Stimulated activated CD4-positive, alpha-beta T cell treated with anti-CD3 and anti-CD28 coated beads, Interleukin-15, amount 100 ng/mL, for 24 hours (primary cell): Measurements from ENCODE around the gene DDX11.
A peak's percentile ranks its signal among the peaks of the same experiment; 100 is the strongest.
"Not testable (repeated sequence)": the region's sequence is repeated elsewhere in the genome, so short reads cannot be mapped to it uniquely, and the experiment has no call there.

ENCODE experiments used
- DNase-seq: peaks from one replicate; pipeline ENCODE4 v3.0.0-alpha.2; 2020

Gene DDX11

DNA sequence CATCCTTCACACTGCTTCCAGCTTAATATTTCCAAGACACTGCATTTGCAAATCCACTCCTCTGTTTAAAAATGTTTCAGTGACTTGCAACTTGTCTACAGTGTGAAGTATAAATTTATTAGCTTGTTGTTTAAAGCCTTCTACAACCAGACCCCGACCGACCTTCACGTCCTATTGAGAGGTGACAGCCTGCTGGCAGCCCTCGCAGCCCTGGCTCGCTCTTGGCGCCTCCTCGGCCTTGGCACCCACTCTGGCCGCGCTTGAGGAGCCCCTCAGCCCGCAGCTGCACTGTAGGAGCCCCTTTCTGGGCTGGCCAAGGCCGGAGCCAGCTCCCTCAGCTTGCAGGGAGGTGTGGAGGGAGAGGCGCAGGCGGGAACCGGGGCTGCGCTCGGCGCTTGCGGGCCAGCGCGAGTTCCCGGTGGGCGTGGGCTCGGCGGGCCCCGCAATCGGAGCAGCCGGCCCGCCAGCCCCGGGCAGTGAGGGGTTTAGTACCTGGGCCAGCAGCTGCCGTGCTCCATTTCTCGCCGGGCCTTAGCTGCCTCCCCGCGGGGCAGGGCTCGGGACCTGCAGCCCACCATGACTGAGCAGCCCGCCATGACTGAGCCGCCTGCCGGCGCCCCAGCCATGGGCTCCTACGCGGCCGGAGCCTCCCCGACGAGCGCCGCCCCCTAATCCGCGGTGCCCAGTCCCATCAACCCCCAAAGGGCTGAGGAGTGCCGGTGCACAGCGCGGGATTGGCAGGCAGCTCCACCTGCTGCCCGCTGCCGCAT lies 2.5 kb upstream of the DDX11 start:
- DNase-seq = not testable (repeated sequence)

DNA sequence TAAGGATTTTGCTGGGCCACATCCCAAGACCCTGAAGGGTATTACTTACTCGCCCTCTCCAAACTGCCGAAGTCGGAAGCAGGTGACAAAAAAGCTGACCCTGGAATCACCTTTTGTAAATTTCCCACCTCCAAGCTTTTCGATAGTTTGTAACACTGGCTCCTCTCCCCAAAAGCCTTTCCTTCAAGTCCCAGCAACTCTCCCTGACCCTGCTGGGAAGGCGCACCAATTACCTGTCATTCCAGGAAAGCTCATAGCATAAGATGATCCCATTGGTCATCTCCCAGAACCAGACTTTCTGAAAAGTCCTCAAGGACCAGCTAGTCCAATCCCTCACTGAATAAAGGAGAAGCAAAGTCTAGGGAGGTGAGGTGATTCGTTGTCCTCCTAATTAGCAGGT lies 698 bp upstream of the DDX11 start:
- not testable (repeated sequence) for DNase-seq

GRCh38 chr12:31074333-31074874 lies 744 bp downstream of the DDX11 start:
- DNase-seq = peak; percentile 36

- not testable (repeated sequence) for DNase-seq
These were observed 2.5 kb downstream of the DDX11 start for GRCh38 chr12:31076150-31076549.

DNA sequence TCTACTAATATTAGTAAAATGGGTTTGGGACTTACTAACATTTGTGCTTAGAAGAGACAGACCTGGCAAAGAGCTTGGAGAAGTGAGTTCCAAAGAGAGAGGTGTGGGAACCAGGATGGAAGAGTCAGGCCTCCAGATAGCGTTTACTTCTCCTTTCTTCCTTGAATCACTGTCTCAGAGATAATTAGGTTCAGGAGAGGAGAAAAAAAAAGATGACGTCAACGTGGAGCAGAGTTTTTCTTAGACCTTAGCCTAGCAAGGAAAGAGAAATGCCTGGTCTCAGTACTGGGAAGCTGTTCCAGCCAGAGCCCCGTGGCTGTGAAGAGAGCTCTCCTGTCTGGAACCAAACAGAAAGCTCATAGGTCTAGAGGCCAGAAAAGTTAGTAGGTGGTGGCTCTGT lies 3.4 kb downstream of the DDX11 start:
- not testable (repeated sequence) for DNase-seq

DNA sequence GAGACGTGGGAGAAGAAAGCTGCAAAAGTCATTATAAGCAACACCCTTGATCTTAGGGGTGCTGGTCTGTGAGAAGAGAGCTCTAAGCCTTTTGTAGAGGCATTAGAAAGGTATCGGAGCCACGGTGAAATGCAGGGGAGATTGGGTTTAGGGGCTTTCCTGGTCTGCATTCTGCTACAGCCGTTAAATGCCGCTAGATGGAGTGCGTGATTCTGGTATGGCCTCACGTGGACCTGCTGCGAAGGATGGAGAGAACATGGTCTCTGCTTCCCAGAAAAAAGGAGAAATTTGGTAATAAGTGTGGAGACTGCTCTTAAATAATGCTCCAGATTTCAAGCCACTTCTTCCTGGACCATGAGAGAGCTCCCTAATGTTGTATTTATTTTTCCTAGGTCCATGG lies 4.3 kb downstream of the DDX11 start:
- DNase-seq = not testable (repeated sequence)

DNA sequence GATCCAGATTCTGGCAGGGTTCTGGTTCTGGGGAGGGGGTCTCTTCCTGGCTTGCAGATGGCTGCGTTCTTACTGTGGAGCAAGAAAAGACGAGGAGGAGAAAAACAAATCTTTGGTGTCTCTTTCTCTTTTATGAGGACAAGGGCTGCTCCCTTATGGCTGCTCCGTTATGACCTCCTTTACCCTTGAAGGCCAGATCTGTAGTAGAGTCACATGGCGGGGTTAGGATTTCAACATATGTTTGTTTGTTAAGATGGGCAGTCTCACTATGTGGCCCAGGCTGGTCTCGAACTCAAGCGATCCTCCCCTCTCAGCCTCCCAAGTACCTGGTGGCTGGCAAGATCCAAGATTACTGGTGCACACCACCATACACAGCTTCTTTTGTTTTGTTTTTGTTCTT lies 5.8 kb downstream of the DDX11 start:
- not testable (repeated sequence) for DNase-seq

DNA sequence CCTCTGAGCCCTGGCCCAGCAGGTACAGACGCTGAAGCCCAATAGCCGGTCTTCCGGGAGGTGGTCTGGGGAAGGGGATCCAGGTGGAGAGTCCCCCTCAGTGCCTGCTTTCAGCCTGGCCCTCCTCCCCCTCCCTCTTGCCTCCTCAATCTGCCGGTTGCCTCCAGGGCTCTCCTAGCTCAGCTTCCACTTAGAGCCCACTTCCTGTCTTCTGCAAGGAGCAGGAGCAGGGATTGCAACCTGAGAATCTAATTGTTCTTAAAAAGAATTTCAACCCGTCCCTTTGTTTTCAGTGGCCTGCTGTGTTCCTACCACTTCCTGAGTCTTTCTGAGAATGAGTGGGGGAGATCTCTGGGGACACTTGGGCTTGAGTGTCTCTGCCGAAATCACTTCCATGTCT lies 6.6 kb downstream of the DDX11 start:
- DNase-seq = not testable (repeated sequence)

DNA sequence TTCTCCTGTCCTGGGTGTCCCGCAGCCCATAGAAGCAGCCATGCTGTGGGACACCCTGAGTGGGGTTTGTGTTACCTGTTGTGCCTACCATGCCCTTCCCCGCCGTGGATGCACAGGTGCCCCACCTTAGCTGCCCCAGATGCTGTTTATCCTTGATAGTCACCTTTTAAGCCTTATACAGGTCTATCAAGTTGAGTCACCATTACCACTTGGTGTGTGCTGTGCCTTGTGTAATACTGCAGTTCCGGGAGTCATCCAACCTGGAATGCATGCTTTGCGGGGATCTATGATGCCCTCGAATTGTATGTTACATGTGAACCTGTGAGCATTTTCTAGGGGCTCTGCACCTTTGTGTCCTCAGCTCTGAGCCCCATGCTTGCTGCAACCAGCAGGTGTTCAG lies 7.6 kb downstream of the DDX11 start:
- not testable (repeated sequence) for DNase-seq

DNA sequence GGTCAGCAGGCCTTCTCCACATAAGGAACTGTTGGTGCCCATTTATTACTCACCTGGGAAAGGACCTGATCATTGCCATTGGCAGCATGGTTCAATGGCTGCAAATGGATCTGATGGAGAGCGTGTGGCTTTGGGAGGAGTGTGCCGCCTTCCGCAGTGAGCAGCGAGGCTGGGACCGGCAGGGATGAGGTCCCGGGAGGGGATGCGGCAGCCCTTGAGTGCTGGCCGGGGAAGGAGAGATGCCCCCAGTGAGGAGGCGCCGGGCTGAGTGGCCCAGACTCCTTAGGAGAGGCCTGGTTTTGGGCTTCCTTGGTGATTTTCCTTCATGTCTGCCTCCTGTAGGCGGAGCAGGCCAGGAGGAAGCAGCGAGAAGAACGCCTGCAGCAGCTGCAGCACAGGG lies 10.6 kb downstream of the DDX11 start:
- not testable (repeated sequence) for DNase-seq

DNA sequence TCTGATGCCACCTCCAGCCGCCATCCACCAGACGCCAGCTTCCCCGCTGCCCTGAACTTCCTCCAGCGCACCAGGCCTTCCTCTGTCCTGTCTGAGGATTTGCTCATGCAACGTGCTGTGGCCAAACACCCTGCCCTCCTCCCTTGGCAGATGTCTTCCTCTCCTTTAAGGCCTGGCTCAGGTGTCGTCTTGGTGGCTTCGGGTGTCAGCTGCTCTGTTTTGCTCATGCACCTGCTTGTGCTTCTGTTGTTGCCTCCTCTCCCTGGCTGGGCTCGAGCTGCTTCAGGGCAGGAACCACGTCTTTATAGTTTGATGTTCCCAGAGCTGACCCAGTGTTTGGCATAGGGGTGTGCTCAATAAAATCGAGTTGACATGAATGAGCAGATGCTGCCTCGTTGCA lies 12.4 kb downstream of the DDX11 start:
- DNase-seq = not testable (repeated sequence)

DNA sequence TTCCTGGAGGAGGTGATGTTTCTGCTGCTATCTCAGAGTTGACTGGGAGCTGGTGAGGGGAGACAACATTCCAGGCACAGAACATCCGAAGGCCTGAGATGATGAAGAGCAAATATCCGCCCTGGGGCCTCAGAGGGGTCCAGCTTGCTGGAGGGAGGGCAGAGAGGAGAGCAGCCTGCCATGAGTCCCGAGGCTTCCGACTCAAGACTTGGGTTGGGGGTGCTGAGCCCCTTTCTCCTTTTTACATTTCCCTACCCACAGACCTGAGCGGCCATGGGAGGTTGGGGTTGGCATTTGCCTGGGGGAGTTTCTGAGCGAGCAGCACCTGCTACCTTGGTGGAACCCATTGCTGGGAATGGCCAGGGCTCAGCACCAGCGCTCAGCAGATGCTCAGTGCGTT lies 13.8 kb downstream of the DDX11 start:
- not testable (repeated sequence) for DNase-seq

DNA sequence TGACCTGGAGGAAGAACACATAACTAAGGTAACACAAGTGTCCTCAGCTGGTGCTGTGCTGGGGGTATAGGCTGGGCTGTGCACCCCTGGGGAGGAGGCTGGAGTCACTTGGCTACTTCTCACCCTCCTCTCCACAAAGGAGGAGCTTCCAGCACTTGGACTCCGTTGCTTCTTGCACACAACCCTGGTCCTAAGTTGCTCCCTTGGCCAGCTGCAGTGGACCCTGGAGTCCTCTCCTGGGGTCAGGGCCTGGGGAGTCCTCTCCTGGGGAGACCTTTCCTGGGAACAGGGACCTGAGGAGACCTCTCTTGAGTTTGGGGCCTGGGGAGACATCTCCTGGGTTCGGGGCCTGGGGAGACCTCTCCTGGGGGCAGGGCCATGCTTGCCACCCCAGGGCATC lies 14.3 kb downstream of the DDX11 start:
- DNase-seq = not testable (repeated sequence)

DNA sequence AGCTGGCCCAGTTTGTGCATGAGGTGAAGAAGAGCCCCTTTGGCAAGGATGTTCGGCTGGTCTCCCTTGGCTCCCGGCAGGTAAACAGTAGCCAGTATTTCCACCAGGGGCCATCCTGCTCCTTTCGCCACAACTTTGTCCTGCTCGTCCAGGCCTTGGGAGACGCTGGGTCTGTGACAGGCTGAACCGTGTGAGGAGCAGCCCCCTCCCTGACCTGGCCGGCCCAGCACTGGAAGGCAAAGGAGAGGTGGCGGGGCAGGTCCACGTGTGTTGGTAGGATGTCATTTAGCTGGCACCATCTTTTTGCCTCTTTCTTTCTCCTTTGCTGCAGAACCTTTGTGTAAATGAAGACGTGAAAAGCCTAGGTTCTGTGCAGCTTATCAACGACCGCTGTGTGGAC lies 15.4 kb downstream of the DDX11 start:
- DNase-seq = no peak

DNA sequence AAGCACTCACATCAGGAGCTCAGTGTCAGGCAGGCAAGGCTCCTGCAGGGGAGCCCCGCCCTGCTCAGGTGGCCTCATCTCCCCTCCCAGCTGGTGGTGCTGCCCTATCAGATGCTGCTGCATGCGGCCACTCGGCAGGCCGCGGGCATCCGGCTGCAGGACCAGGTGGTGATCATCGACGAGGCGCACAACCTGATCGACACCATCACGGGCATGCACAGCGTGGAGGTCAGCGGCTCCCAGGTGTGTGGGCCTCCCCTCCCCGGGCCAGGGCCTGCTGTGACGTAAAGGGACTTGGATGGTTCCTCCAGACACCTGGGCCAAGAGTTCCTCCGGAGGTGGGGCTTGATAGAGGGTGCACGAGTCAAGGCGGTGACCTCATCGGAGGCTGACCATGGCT lies 18.0 kb downstream of the DDX11 start:
- DNase-seq = not testable (repeated sequence)

DNA sequence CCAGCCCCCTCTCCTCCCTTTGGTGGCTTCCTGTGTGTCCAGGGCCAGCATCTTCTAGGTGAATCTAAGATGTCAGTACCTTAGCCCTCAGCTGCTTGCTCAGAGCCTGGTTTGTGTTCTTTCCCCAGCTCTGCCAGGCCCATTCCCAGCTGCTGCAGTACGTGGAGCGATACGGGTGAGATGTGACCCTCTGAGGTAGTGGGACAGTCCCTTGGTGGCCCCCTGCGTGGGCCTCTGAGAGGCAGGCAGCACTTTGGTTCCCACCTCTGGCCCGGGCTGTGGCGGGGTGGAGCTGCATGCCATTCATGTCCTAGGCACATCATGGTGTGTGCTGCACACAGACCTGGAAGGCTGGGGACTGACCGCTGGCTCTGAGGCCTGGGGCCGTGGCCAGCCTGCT lies 19.1 kb downstream of the DDX11 start:
- not testable (repeated sequence) for DNase-seq

DNA sequence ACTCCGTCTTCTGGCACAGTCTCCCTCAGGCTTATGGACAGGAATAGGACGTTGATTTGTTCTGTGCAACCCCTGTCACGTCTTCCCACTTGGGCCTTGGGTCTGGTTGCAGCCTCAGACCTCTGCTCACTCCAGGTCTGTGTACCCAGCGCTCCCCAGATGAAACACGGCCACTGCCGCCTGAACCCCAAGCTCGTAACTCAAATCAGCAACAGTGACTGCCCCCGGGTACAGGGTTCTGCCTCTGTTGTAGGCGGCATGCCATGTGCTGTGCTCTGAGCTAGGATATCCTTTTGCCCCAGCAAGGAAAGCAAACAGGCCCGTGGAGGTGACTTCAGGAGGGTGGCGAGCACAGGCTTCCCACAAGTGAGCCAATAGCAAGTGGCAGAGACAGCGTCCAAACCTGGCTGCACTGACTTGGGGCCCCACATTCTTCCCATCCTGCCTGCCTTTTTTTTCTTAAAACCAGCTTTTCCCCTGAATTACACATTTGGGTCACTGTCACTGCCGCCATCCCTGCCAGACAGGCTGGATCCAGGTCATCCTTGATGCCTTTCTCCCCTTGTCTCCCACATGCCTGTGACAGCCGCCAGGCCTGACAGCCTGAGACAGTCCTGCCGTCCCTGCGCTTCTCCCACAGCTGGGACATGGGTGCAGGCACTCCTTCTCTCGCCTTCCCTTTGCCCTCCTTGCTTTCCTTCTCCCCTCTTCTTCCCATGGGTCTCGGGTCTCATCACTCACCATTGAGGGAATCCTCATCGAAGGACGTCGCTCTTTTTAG lies 21.6 kb downstream of the DDX11 start:
- DNase-seq = not testable (repeated sequence)

DNA sequence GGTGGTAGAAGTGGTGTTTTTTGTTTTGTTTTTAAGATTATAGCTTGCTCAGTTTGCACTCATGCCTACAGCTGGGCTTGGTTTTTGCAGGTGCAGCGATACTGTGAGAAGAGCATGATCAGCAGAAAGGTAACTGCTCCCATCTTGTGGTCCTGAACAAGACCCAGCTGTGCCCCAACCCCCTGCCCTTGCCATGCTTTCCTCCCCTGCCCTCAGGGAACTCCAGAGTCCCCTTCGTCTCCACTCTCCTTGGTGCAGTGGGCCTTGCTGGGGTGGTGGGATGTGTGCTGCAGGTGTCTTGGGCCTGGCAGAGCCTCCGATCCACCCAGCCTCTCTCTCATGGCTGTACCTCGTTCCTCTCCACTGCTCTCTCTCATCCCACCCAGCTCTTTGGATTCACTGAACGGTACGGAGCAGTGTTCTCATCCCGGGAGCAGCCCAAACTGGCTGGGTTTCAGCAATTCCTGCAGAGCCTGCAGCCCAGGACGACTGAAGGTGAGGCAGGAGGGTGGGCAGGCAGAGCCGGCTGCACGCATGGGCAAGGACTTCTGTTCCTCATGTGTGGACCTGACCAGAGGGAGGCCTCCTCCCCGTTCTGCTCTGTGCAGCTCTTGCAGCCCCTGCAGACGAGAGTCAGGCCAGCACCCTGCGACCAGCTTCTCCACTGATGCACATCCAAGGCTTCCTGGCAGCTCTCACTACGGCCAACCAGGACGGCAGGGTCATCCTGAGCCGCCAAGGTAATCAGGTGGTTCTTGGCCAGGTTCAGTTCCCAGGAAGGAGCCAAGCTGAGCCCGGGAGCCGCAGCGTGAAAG lies 22.8 kb downstream of the DDX11 start:
- DNase-seq = not testable (repeated sequence)

DNA sequence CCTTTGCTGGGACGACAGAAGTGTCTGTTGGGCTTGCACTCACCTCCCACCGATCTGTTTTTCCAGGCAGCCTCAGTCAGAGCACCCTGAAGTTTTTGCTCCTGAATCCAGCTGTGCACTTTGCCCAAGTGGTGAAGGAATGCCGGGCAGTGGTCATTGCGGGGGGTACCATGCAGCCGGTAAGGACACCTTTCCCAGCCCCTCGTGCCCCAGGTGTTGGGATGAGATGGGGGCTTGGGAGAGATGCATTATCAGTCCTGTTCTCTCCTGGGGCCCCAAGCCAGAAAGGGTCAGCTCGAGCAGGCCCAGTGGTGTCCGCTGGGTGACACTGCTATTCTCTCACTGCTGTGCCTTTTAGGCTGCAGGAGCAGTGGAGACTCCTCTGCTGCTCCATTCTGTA lies 24.2 kb downstream of the DDX11 start:
- not testable (repeated sequence) for DNase-seq

- not testable (repeated sequence) for DNase-seq
These were observed 24.7 kb downstream of the DDX11 start for GRCh38 chr12:31098363-31098762.

GRCh38 chr12:31098771-31099170 lies 25.1 kb downstream of the DDX11 start:
- not testable (repeated sequence) for DNase-seq

- DNase-seq = not testable (repeated sequence)
These were observed 25.8 kb downstream of the DDX11 start for GRCh38 chr12:31099434-31099833.
